Adrenal gland (tissue), 19 donors: ENCODE measurements around the gene CCDC17. TPM values are rescaled to one million over a fixed set of nuclear protein-coding genes. Genes with fewer than 3 reads are reported as not detected.
A peak's percentile ranks its signal among the peaks of the same experiment; 100 is the strongest.

Experiments
- DNase-seq, 7 donors: peaks; one replicate each; pipeline ENCODE4 v3.0.0-alpha.2; 2019 to 2020
- H3K27ac ChIP-seq, 5 donors: fragments of 200-600 bp; sonication (generic) in 4 of 5; 1 replicate in 3 of 5; 2 replicates in 2 of 5; pipeline versions ENCODE4 v1.5.1 to v1.8.0; 2016 to 2020; ENCODE audit warnings: mild to moderate bottlenecking in 1 of 5
- H3K27me3 ChIP-seq: fragments of 200-600 bp; 2 replicates; pipeline ENCODE4 v1.8.0; 2021
- H3K36me3 ChIP-seq, 2 donors: fragments of 200-600 bp; replicated peaks in 1 of 2; 1 replicate in 1 of 2; 2 replicates in 1 of 2; pipeline versions ENCODE4 v1.5.1 to v1.8.0; 2018 to 2022
- H3K4me1 ChIP-seq, 2 donors: fragments of 200-600 bp; replicated peaks in 1 of 2; 1 replicate in 1 of 2; 2 replicates in 1 of 2; pipeline versions ENCODE4 v1.5.1 to v1.8.0; 2018 to 2021
- H3K4me3 ChIP-seq, 4 donors: fragments of 200-600 bp; sonication (generic) in 3 of 4; one replicate each; pipeline ENCODE4 v1.5.1; 2016 to 2018
- H3K9me3 ChIP-seq, 3 donors: fragments of 200-600 bp; sonication (generic) in 1 of 3; replicated peaks in 1 of 3; 1 replicate in 2 of 3; 2 replicates in 1 of 3; pipeline versions ENCODE4 v1.5.1 to v1.8.0; 2016 to 2021
- POLR2A ChIP-seq, 2 donors: fragments of 450-650 bp; IDR thresholded peaks; one replicate each; pipeline ENCODE4 v1.6.1; 2017; ENCODE audit warnings: antibody characterized with exemption in 2 of 2, mild to moderate bottlenecking in 2 of 2, moderate library complexity in 1 of 2
- WGBS, 4 donors: extraction: QIAGEN DNeasy Blood & Tissue Kit in 2 of 4; methylation state at CpG; one replicate each; pipeline versions ENCODE4 v1.1.5 to v1.1.7; 2013 to 2017; 5-methylcytosine and 5-hydroxymethylcytosine counted together
- intact Hi-C, 2 donors: fragments of 100-400 bp; cut with DNase I; formaldehyde crosslinking; loops; one replicate each; pipeline versions ENCODE4 v1.14.1 to v1.15.0; 2022 to 2023
- long read RNA-seq, 10 donors: library from polyadenylated mRNA in 3 of 10; unstranded in 2 of 10; stranded (forward) in 1 of 10; transcript quantifications; one replicate each; pipeline ENCODE4 v2.0.0 and lab custom pipeline, GENCODE V29; 2021 to 2026
- polyA plus RNA-seq, 3 donors: library from polyadenylated mRNA; stranded (reverse); fragments of 200-250 nt in 2 of 3; fragments of 350-450 nt in 1 of 3; fragmentation: Illumina TruSeq in 1 of 3; extraction: RNeasy Lipid Tissue Mini Kit (QIAGEN cat#74804) in 1 of 3; gene quantifications; one replicate each; pipeline ENCODE4 v1.2.3, GENCODE V29; 2013 to 2014
- total RNA-seq, 9 donors: library from RNA; depleted of rRNA in 4 of 9; stranded (reverse); fragments of >200 nt in 4 of 9; fragments of 120-200 nt in 1 of 9; fragmentation: NEBNext Ultra II Directional in 1 of 9; extraction: Animal tissue kit (Norgen Biotek cat#: 25700) in 1 of 9; gene quantifications; one replicate each; pipeline versions ENCODE4 v1.1.0 to v1.2.4, GENCODE V29; 2013 to 2023
- TF ChIP-seq, protein P1 (sequence below), 6 experiments: fragments of 450-650 bp in 4 of 6; fragments of 200-600 bp in 2 of 6; sonication (generic) in 1 of 6; IDR thresholded peaks; 1 replicate in 5 of 6; 2 replicates in 1 of 6; pipeline versions ENCODE4 v1.5.1 to v1.8.0; 2016 to 2021; ENCODE audit warnings: antibody characterized with exemption in 6 of 6, mild to moderate bottlenecking in 2 of 6, moderate library complexity in 1 of 6
- donor health status: healthy with polysubstance abuse.
- donor health status: Bipolar disorder and iron deficiency.
- donor health status: DM: yes; HTN: yes; CAD: no.
- donor health status: DM: no; HTN: no; CAD: no.
- donor health status: DM: no; HTN: no; CAD: no.
- donor health status: DM: yes; HTN: yes; CAD: no.

The CCDC17 gene
- 1 to 10 TPM in 5 of 9 donors, under 1 TPM in 3, not detected in 1; 0.35 to 2.5 (median 1.7) TPM for total RNA-seq
- polyA plus RNA-seq: 1 to 10 TPM in 2 of 3 donors, under 1 TPM in 1; 0.24 to 4.2 (median 2.2) TPM
- long read RNA-seq, donor 1: 0 reads
- long read RNA-seq, donor 2: 0 reads
- long read RNA-seq, donor 3: 0 reads
- long read RNA-seq, donor 4: 0 reads
- long read RNA-seq, donor 5: 0 reads
- long read RNA-seq, donor 6: 0 reads
- long read RNA-seq, donor 7: 0 reads
- long read RNA-seq, donor 8: 0 reads
- long read RNA-seq, donor 9: 0 reads
- long read RNA-seq, donor 10: 0 reads

DNA sequence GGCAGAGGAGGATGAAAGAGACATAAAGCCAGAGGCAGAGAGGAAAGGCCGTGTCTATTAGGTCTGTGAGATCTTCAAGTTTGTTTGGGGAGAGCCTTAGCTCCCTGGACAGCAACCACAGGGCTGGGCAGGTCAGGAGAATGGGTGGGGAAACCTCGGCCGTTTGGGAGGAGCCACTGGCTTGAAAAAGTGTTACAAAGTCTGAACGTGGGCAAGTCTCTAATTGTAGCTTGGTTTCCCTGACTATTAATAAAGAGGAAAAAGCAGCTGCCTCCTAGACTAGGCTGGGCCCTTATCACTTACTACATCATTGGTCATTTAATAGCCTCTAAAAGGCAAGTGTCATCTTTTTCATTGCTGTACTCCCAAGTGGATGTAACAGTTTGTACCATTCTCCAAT is at the start of gene CCDC17:
Gene CCDC17, minus strand, starts transcription at position 83 of the 400 bp plus-strand sequence. CDS start 145 bp downstream, outside the sequence.
- H3K4me3 ChIP-seq: no peak within 1 kb of the TSS

DNA sequence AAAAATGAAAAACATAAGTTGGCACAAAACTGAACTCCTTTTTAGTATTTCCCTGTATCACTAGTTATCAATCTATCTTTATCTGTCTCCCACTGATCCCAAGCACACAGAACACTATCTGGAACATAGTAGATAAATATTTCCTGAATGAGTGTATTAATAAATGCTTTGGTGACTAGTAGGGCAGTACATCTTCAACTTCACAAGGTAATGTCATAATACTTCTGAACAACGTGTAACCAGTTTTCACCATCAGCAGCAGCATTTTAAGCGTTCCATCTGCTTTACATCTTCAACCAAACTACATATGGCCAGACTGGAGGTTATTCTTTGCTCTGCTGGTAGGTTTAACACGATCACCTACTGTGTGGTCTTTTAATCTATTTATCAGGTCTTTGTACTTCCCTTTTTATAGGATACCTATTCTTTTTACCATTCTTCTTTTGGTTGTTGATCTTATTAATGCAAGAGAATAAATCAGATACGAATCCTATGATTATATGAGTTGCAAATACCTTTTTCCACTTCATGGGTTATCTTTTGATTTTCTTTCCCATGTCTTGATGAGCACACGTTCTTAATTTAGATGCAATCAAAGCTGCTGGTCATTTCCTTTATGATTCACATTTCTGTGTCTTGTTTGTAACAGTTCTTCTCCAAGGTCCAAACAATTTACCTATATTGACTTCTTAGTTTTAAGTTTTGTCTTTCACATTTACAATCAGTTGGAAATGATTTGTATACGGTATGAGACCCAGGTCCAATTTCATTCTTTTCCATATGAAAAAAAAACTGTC is 46.2 kb upstream of the CCDC17 start:
- Histone ChIP-seq H3K4me3 (no peak overlapping the region), H3K27ac (peak overlapping the region in 1 of 5 donors; percentile 4), H3K36me3 (no peaks in the 10 kb centered on the region), H3K9me3 (no peaks in the 10 kb centered on the region), H3K4me1 (peaks cover 18 to 38% of the 10 kb centered on the region in 2 donors), H3K27me3 (no peaks in the 10 kb centered on the region)
- DNase-seq: no peak
- TF ChIP-seq POLR2A (IDR thresholded peaks at IDR 0.05): no peak
- TF ChIP-seq, protein P1, sequence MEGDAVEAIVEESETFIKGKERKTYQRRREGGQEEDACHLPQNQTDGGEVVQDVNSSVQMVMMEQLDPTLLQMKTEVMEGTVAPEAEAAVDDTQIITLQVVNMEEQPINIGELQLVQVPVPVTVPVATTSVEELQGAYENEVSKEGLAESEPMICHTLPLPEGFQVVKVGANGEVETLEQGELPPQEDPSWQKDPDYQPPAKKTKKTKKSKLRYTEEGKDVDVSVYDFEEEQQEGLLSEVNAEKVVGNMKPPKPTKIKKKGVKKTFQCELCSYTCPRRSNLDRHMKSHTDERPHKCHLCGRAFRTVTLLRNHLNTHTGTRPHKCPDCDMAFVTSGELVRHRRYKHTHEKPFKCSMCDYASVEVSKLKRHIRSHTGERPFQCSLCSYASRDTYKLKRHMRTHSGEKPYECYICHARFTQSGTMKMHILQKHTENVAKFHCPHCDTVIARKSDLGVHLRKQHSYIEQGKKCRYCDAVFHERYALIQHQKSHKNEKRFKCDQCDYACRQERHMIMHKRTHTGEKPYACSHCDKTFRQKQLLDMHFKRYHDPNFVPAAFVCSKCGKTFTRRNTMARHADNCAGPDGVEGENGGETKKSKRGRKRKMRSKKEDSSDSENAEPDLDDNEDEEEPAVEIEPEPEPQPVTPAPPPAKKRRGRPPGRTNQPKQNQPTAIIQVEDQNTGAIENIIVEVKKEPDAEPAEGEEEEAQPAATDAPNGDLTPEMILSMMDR (IDR thresholded peaks at IDR 0.05): no peak
- intact Hi-C loops: no loop called here
- 64 to 72% (median 68%) methylated on average over 6 of the region's 6 CpGs for WGBS, 4 donors

More for the DNA sequence above, at the start of gene CCDC17:
- WGBS, 4 donors: 42 to 61% (median 51%) methylated on average over 4 of the region's 4 CpGs
- DNase-seq: no peak
- TF ChIP-seq POLR2A (IDR thresholded peaks at IDR 0.05): no peak
- Histone ChIP-seq H3K4me1 (peaks cover 1 to 10% of the 10 kb centered on the region in 2 donors), H3K36me3 (peaks cover 0 to 23% of the 10 kb centered on the region in 2 donors), H3K9me3 (no peaks in the 10 kb centered on the region), H3K27ac (peak within 1 kb of the TSS in 1 of 5 donors; percentile 44), H3K27me3 (no peaks in the 10 kb centered on the region)
- intact Hi-C loops: no loop called here

DNA sequence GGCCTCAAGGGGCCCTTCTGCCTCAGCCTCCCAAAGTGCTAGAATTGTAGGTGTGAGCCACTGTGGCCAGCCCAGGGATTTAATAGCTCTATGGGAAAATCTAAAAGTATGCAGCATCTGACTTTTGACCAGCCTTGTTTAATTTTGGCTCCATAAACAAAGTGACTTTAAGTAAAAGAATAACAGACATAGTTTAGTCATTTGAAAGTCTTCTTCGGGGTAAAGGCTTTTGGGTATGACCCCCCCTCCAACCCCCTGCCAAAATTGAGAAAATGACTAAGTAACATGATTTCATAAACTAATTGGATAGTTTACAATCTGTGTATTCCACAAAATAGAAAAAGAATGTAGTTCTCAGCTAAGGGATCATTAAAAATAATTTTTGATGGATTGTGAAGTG is 45.5 kb upstream of the CCDC17 start:
- H3K27ac ChIP-seq: no peak overlapping the region
- no peak for DNase-seq
- WGBS, 4 donors: 25 to 47% (median 30%) methylated on average over 1 of the region's 1 CpG
- no peaks in the 10 kb centered on the region for H3K36me3 ChIP-seq
- no peaks in the 10 kb centered on the region for H3K27me3 ChIP-seq
- H3K4me1 ChIP-seq: peaks cover 18 to 38% of the 10 kb centered on the region in 2 donors
- H3K4me3 ChIP-seq: no peak overlapping the region
- no peaks in the 10 kb centered on the region for H3K9me3 ChIP-seq
- intact Hi-C loops: no loop called here
- TF ChIP-seq, protein P1 (IDR thresholded peaks at IDR 0.05): no peak
- no peak for TF ChIP-seq POLR2A (IDR thresholded peaks at IDR 0.05)

DNA sequence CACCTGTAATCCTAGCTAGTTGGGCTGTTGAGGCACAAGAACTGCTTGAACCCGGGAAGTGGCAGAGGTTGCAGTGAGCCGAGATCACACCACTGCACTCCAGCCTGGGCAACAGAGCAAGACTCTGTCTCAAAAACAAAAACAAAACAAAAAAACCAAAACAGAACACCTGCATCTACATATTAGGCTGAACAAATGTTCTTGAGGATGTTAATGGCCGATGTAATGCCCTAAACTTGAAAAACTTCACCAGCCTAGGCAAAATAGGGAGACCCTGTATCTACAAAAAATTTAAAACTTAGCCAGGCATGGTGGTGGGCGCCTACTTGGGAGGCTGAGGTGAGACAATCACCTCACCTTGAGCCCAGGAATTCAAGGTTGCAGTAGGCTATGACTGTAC is 44.7 kb upstream of the CCDC17 start:
- WGBS, 4 donors: 84 to 86% (median 86%) methylated on average over 4 of the region's 4 CpGs
- Histone ChIP-seq H3K36me3 (no peaks in the 10 kb centered on the region), H3K9me3 (no peaks in the 10 kb centered on the region), H3K4me3 (no peak overlapping the region), H3K4me1 (peaks cover 18 to 38% of the 10 kb centered on the region in 2 donors), H3K27ac (no peak overlapping the region), H3K27me3 (no peaks in the 10 kb centered on the region)
- no peak for DNase-seq
- no peak for TF ChIP-seq POLR2A (IDR thresholded peaks at IDR 0.05)
- TF ChIP-seq, protein P1 (IDR thresholded peaks at IDR 0.05): no peak
- intact Hi-C loops: no loop called here
